ENCODE measurements around the gene AIFM1. TPM values are rescaled to one million over a fixed set of nuclear protein-coding genes. Genes with fewer than 3 reads are reported as not detected.

AIFM1 gene
- total and polyA plus RNA-seq, 2 experiments from 2014 or later, result 29.6 to 47.3 TPM

- no peaks in the 10 kb centered on the region for H3K79me2 ChIP-seq (replicated peaks; ENCODE audit: insufficient read depth)
- Mint-ChIP-seq H3K36me3 (ENCODE audit: low read depth) (no peaks in the 10 kb centered on the region), H3K4me3 (no peak overlapping the region), H3K27ac (no peak overlapping the region), H3K9me3 (no peaks in the 10 kb centered on the region; the same call in 2 of the 3 replicates), H3K4me1 (no peaks in the 10 kb centered on the region; the same call in 2 of the 3 replicates), H3K27me3 (ENCODE audit: insufficient read depth, low read depth, poor library complexity) (peaks cover 6% of the 10 kb centered on the region)
- DNase-seq (ENCODE audit: low spot score) (no peak), ATAC-seq (no peak)
- no peak overlapping the region for H3K4me2 ChIP-seq
- H3K4me1 ChIP-seq (ENCODE audit: insufficient read depth), result no peaks in the 10 kb centered on the region
- no peak overlapping the region for H3K4me3 ChIP-seq
- H3K27me3 ChIP-seq (ENCODE audit: insufficient read depth), result no peaks in the 10 kb centered on the region
- H3K36me3 ChIP-seq (ENCODE audit: insufficient read depth), result no peaks in the 10 kb centered on the region
- H3K9me2 ChIP-seq (ENCODE audit: insufficient read depth), result no peaks in the 10 kb centered on the region
- no peak overlapping the region for H3K27ac ChIP-seq (ENCODE audit: low read depth)
- H2AFZ ChIP-seq, result no peak overlapping the region
- no peaks in the 10 kb centered on the region for H3F3A ChIP-seq (replicated peaks; ENCODE audit: low read depth)
- H4K20me1 ChIP-seq (replicated peaks; ENCODE audit: insufficient read depth), result no peaks in the 10 kb centered on the region
- TF ChIP-seq EZH2phosphoT487 (IDR thresholded peaks at IDR 0.05; ENCODE audit: unreplicated experiment) (no peak), POLR2AphosphoS5 (IDR thresholded peaks at IDR 0.05; ENCODE audit: low read depth) (no peak), CREB1 (CRISPR knock-in tag; IDR thresholded peaks at IDR 0.05; ENCODE audit: low read depth) (no peak), ZNF331 (CRISPR knock-in tag; IDR thresholded peaks at IDR 0.05; ENCODE audit: low read depth) (no peak), EZH2 (IDR thresholded peaks at IDR 0.05; ENCODE audit: low read depth, unreplicated experiment) (no peak), STAT1 (IDR thresholded peaks at IDR 0.05; ENCODE audit: unreplicated experiment) (no peak), ETS1 (IDR thresholded peaks at IDR 0.05) (no peak), NANOG (IDR thresholded peaks at IDR 0.05; ENCODE audit: borderline replicate concordance) (no peak), ZNF114 (CRISPR knock-in tag; IDR thresholded peaks at IDR 0.05) (no peak), REST (IDR thresholded peaks at IDR 0.05; ENCODE audit: unreplicated experiment) (no peak)
- TF ChIP-seq, protein P1, sequence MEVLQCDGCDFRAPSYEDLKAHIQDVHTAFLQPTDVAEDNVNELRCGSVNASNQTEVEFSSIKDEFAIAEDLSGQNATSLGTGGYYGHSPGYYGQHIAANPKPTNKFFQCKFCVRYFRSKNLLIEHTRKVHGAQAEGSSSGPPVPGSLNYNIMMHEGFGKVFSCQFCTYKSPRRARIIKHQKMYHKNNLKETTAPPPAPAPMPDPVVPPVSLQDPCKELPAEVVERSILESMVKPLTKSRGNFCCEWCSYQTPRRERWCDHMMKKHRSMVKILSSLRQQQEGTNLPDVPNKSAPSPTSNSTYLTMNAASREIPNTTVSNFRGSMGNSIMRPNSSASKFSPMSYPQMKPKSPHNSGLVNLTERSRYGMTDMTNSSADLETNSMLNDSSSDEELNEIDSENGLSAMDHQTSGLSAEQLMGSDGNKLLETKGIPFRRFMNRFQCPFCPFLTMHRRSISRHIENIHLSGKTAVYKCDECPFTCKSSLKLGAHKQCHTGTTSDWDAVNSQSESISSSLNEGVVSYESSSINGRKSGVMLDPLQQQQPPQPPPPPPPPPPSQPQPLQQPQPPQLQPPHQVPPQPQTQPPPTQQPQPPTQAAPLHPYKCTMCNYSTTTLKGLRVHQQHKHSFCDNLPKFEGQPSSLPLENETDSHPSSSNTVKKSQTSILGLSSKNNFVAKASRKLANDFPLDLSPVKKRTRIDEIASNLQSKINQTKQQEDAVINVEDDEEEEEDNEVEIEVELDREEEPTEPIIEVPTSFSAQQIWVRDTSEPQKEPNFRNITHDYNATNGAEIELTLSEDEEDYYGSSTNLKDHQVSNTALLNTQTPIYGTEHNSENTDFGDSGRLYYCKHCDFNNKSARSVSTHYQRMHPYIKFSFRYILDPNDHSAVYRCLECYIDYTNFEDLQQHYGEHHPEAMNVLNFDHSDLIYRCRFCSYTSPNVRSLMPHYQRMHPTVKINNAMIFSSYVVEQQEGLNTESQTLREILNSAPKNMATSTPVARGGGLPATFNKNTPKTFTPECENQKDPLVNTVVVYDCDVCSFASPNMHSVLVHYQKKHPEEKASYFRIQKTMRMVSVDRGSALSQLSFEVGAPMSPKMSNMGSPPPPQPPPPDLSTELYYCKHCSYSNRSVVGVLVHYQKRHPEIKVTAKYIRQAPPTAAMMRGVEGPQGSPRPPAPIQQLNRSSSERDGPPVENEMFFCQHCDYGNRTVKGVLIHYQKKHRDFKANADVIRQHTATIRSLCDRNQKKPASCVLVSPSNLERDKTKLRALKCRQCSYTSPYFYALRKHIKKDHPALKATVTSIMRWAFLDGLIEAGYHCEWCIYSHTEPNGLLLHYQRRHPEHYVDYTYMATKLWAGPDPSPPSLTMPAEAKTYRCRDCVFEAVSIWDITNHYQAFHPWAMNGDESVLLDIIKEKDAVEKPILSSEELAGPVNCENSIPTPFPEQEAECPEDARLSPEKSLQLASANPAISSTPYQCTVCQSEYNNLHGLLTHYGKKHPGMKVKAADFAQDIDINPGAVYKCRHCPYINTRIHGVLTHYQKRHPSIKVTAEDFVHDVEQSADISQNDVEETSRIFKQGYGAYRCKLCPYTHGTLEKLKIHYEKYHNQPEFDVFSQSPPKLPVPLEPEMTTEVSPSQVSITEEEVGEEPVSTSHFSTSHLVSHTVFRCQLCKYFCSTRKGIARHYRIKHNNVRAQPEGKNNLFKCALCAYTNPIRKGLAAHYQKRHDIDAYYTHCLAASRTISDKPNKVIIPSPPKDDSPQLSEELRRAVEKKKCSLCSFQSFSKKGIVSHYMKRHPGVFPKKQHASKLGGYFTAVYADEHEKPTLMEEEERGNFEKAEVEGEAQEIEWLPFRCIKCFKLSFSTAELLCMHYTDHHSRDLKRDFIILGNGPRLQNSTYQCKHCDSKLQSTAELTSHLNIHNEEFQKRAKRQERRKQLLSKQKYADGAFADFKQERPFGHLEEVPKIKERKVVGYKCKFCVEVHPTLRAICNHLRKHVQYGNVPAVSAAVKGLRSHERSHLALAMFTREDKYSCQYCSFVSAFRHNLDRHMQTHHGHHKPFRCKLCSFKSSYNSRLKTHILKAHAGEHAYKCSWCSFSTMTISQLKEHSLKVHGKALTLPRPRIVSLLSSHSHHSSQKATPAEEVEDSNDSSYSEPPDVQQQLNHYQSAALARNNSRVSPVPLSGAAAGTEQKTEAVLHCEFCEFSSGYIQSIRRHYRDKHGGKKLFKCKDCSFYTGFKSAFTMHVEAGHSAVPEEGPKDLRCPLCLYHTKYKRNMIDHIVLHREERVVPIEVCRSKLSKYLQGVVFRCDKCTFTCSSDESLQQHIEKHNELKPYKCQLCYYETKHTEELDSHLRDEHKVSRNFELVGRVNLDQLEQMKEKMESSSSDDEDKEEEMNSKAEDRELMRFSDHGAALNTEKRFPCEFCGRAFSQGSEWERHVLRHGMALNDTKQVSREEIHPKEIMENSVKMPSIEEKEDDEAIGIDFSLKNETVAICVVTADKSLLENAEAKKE (CRISPR knock-in tag; IDR thresholded peaks at IDR 0.05), result no peak
- TF ChIP-seq, protein P2, sequence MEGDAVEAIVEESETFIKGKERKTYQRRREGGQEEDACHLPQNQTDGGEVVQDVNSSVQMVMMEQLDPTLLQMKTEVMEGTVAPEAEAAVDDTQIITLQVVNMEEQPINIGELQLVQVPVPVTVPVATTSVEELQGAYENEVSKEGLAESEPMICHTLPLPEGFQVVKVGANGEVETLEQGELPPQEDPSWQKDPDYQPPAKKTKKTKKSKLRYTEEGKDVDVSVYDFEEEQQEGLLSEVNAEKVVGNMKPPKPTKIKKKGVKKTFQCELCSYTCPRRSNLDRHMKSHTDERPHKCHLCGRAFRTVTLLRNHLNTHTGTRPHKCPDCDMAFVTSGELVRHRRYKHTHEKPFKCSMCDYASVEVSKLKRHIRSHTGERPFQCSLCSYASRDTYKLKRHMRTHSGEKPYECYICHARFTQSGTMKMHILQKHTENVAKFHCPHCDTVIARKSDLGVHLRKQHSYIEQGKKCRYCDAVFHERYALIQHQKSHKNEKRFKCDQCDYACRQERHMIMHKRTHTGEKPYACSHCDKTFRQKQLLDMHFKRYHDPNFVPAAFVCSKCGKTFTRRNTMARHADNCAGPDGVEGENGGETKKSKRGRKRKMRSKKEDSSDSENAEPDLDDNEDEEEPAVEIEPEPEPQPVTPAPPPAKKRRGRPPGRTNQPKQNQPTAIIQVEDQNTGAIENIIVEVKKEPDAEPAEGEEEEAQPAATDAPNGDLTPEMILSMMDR (conservative IDR thresholded peaks at IDR 0.05; ENCODE audit: low read depth in 2 of 2), result no peak
Measured at GRCh38 chrX:130179579-130180215, 14.1 kb upstream of the AIFM1 start.

Data from GM23338 (cell line).